GM23338 (cell line): ENCODE data around the gene AK2. TPM values are rescaled to one million over a fixed set of nuclear protein-coding genes. Genes with fewer than 3 reads are reported as not detected.

Experiments used
- ATAC-seq: fragments of 200-7000 bp; cut with Tn5 transposase; 3 replicates; pipeline ENCODE4 v1.9.1; 2020
- DNase-seq: peaks from one replicate; pipeline ENCODE4 v3.0.0-alpha.2; 2015; ENCODE audit warnings: low spot score
- H2AFZ ChIP-seq: fragments of 200-600 bp; sonication (generic); 2 replicates; pipeline ENCODE4 v1.8.0; 2016; ENCODE audit warnings: antibody characterized with exemption, mild to moderate bottlenecking, moderate library complexity
- H3F3A ChIP-seq: fragments of 200-600 bp; sonication (generic); replicated peaks from 2 replicates; pipeline ENCODE4 v1.8.0; 2017; ENCODE audit warnings: antibody characterized with exemption, mixed run types, low read depth
- H3K27ac ChIP-seq: fragments of 200-600 bp; sonication (generic); 2 replicates; pipeline ENCODE4 v1.6.1; 2016; ENCODE audit warnings: low read depth
- H3K27me3 ChIP-seq: fragments of 200-600 bp; sonication (generic); 2 replicates; pipeline ENCODE4 v1.8.0; 2016; ENCODE audit warnings: mild to moderate bottlenecking, mixed run types, moderate library complexity; ENCODE audit not compliant: insufficient read depth
- H3K36me3 ChIP-seq: fragments of 200-600 bp; sonication (generic); 2 replicates; pipeline ENCODE4 v1.8.0; 2016; ENCODE audit warnings: mild to moderate bottlenecking; ENCODE audit not compliant: insufficient read depth
- H3K4me1 ChIP-seq: fragments of 200-600 bp; sonication (generic); 2 replicates; pipeline ENCODE4 v1.8.0; 2016; ENCODE audit warnings: mild to moderate bottlenecking, moderate library complexity; ENCODE audit not compliant: insufficient read depth
- H3K4me2 ChIP-seq: fragments of 200-600 bp; sonication (generic); 2 replicates; pipeline ENCODE4 v1.7.1; 2017; ENCODE audit warnings: mixed run types
- H3K4me3 ChIP-seq: fragments of 200-600 bp; sonication (generic); 2 replicates; pipeline ENCODE4 v1.6.1; 2016; ENCODE audit warnings: mixed run types
- H3K79me2 ChIP-seq: fragments of 200-600 bp; sonication (generic); replicated peaks from 2 replicates; pipeline ENCODE4 v1.8.0; 2017; ENCODE audit warnings: mild to moderate bottlenecking; ENCODE audit not compliant: insufficient read depth
- H3K9me2 ChIP-seq: fragments of 200-600 bp; sonication (generic); 2 replicates; pipeline ENCODE4 v1.8.0; 2017; ENCODE audit not compliant: insufficient read depth
- H4K20me1 ChIP-seq: fragments of 200-600 bp; sonication (generic); replicated peaks from 2 replicates; pipeline ENCODE4 v1.8.0; 2017; ENCODE audit warnings: mild to moderate bottlenecking; ENCODE audit not compliant: insufficient read depth
- H3K27ac Mint-ChIP-seq: 2 replicates; pipeline ENCODE4 v1.8.0; 2020; ENCODE audit warnings: inconsistent platforms, mild to moderate bottlenecking, moderate library complexity, mixed read lengths
- H3K27me3 Mint-ChIP-seq: 3 replicates; pipeline ENCODE4 v1.8.0; 2022; ENCODE audit warnings: low read depth, mild to moderate bottlenecking, moderate library complexity, mixed read lengths, inconsistent platforms; ENCODE audit not compliant: insufficient read depth, poor library complexity
- H3K36me3 Mint-ChIP-seq: 3 replicates; pipeline ENCODE4 v1.8.0; 2021; ENCODE audit warnings: low read depth, mild to moderate bottlenecking, inconsistent platforms, moderate library complexity, mixed read lengths
- H3K4me1 Mint-ChIP-seq: 3 replicates; pipeline ENCODE4 v1.8.0; 2020; ENCODE audit warnings: mild to moderate bottlenecking, inconsistent platforms, mixed read lengths
- H3K4me3 Mint-ChIP-seq: 3 replicates; pipeline ENCODE4 v1.8.0; 2021; ENCODE audit warnings: moderate library complexity, mild to moderate bottlenecking, inconsistent platforms, mixed read lengths
- H3K9me3 Mint-ChIP-seq: 3 replicates; pipeline ENCODE4 v1.8.0; 2020; ENCODE audit warnings: moderate library complexity, mild to moderate bottlenecking, inconsistent platforms, mixed read lengths
- EZH2 ChIP-seq: fragments of 200-600 bp; sonication (generic); IDR thresholded peaks from one replicate; pipeline ENCODE4 v1.8.0; 2017; ENCODE audit warnings: antibody characterized with exemption, mild to moderate bottlenecking, low read depth; ENCODE audit not compliant: unreplicated experiment
- EZH2phosphoT487 ChIP-seq: fragments of 200-600 bp; sonication (generic); IDR thresholded peaks from one replicate; pipeline ENCODE4 v1.8.1; 2018; ENCODE audit warnings: antibody characterized with exemption; ENCODE audit not compliant: unreplicated experiment
- JUNB ChIP-seq: IDR thresholded peaks from one replicate; pipeline ENCODE4 v1.6.1; 2016; ENCODE audit warnings: antibody characterized with exemption; ENCODE audit not compliant: unreplicated experiment
- NANOG ChIP-seq: IDR thresholded peaks from 2 replicates; pipeline ENCODE4 v1.6.1; 2016; ENCODE audit warnings: antibody characterized with exemption, borderline replicate concordance
- POLR2AphosphoS5 ChIP-seq: IDR thresholded peaks from 2 replicates; pipeline ENCODE4 v1.6.1; 2016; ENCODE audit warnings: antibody characterized with exemption, low read depth
- STAT1 ChIP-seq: IDR thresholded peaks from one replicate; pipeline ENCODE4 v1.6.1; 2016; ENCODE audit warnings: antibody characterized with exemption; ENCODE audit not compliant: unreplicated experiment
- ZNF331 ChIP-seq: fragments of 250-450 bp; sonication (Bioruptor Pico); IDR thresholded peaks from 2 replicates; pipeline ENCODE4 v1.5.0; 2020; ENCODE audit warnings: low read depth, mild to moderate bottlenecking, moderate library complexity
- ZNF462 ChIP-seq: fragments of 250-450 bp; sonication (Bioruptor Pico); IDR thresholded peaks from 2 replicates; pipeline ENCODE4 v1.5.0; 2020; ENCODE audit warnings: mild to moderate bottlenecking, moderate library complexity
- polyA plus RNA-seq: library from polyadenylated mRNA; unstranded; fragments of >200 nt; fragmentation: Nextera tagmentation; extraction: Ambion mirVana; gene quantifications from 2 replicates; pipeline ENCODE4 v1.2.1, GENCODE V29; 2016
- total RNA-seq: library from RNA; depleted of rRNA; stranded (reverse); fragments of >200 nt; shearing (Covaris generic); gene quantifications from 2 replicates; pipeline ENCODE4 v1.2.3, GENCODE V29; 2014
- TF ChIP-seq, protein P1 (sequence below): IDR thresholded peaks from one replicate; pipeline ENCODE4 v1.6.1; 2018; ENCODE audit warnings: antibody characterized with exemption; ENCODE audit not compliant: unreplicated experiment
- TF ChIP-seq, protein P2 (sequence below), 2 experiments: fragments of 200-600 bp in 1 of 2; sonication (generic) in 1 of 2; conservative IDR thresholded peaks; 2 replicates each; pipeline versions ENCODE4 v1.5.1 to v1.6.1; 2016 to 2017; ENCODE audit warnings: antibody characterized with exemption in 2 of 2, low read depth in 2 of 2, mild to moderate bottlenecking in 2 of 2, moderate library complexity in 1 of 2

The AK2 gene
- total and polyA plus RNA-seq, 2 experiments from 2014 or later: 125 to 142 TPM

GRCh38 chr1:33002006-33002405 lies 34.7 kb downstream of the AK2 start (continued):
- no peak for TF ChIP-seq ZNF462 (CRISPR knock-in tag)
- no peak for TF ChIP-seq STAT1
- TF ChIP-seq POLR2AphosphoS5: no peak
- no peak for TF ChIP-seq NANOG
- TF ChIP-seq EZH2phosphoT487: no peak

DNA sequence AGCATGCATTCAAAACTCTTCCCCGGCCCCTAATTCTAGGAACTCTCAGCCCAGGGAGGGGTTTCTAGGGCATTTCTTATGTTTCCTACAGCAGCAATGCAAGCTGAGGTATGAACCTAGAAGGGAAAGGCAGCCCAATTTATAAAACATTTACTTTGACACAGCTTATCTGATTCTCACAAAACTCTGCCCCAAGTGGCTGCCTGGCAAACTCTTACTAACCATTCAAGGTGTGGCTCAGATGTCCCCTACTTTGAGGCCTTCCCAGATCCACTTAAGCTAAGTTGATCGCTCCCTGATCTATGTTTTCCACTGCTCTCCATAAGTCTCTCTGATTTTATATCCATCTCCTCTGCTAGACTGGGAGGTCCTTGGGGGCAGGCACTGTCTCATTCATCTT lies 35.4 kb downstream of the AK2 start:
- Histone ChIP-seq H3K27me3 (no peaks in the 10 kb centered on the region), H3K79me2 (no peaks in the 10 kb centered on the region), H3K4me1 (peaks cover 7% of the 10 kb centered on the region), H3F3A (no peaks in the 10 kb centered on the region; the same call in 1 of the 2 replicates), H3K9me2 (no peaks in the 10 kb centered on the region; the same call in 1 of the 2 replicates), H4K20me1 (peaks cover 6% of the 10 kb centered on the region; the same call in 1 of the 2 replicates), H3K4me2 (no peak overlapping the region), H2AFZ (no peak overlapping the region), H3K36me3 (no peaks in the 10 kb centered on the region), H3K27ac (no peak overlapping the region), H3K4me3 (no peak overlapping the region)
- H3K36me3 Mint-ChIP-seq: no peaks in the 10 kb centered on the region
- no peak overlapping the region for H3K4me3 Mint-ChIP-seq
- ATAC-seq: peak; percentile 70
- no peak overlapping the region for H3K27ac Mint-ChIP-seq
- H3K27me3 Mint-ChIP-seq: peaks cover 2% of the 10 kb centered on the region
- no peaks in the 10 kb centered on the region for H3K9me3 Mint-ChIP-seq
- peaks cover 25% of the 10 kb centered on the region for H3K4me1 Mint-ChIP-seq
- TF ChIP-seq, protein P1, sequence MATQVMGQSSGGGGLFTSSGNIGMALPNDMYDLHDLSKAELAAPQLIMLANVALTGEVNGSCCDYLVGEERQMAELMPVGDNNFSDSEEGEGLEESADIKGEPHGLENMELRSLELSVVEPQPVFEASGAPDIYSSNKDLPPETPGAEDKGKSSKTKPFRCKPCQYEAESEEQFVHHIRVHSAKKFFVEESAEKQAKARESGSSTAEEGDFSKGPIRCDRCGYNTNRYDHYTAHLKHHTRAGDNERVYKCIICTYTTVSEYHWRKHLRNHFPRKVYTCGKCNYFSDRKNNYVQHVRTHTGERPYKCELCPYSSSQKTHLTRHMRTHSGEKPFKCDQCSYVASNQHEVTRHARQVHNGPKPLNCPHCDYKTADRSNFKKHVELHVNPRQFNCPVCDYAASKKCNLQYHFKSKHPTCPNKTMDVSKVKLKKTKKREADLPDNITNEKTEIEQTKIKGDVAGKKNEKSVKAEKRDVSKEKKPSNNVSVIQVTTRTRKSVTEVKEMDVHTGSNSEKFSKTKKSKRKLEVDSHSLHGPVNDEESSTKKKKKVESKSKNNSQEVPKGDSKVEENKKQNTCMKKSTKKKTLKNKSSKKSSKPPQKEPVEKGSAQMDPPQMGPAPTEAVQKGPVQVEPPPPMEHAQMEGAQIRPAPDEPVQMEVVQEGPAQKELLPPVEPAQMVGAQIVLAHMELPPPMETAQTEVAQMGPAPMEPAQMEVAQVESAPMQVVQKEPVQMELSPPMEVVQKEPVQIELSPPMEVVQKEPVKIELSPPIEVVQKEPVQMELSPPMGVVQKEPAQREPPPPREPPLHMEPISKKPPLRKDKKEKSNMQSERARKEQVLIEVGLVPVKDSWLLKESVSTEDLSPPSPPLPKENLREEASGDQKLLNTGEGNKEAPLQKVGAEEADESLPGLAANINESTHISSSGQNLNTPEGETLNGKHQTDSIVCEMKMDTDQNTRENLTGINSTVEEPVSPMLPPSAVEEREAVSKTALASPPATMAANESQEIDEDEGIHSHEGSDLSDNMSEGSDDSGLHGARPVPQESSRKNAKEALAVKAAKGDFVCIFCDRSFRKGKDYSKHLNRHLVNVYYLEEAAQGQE: no peak
- TF ChIP-seq EZH2phosphoT487 (no peak), ZNF331 (CRISPR knock-in tag) (no peak), EZH2 (no peak), JUNB (no peak)
- TF ChIP-seq, protein P2, sequence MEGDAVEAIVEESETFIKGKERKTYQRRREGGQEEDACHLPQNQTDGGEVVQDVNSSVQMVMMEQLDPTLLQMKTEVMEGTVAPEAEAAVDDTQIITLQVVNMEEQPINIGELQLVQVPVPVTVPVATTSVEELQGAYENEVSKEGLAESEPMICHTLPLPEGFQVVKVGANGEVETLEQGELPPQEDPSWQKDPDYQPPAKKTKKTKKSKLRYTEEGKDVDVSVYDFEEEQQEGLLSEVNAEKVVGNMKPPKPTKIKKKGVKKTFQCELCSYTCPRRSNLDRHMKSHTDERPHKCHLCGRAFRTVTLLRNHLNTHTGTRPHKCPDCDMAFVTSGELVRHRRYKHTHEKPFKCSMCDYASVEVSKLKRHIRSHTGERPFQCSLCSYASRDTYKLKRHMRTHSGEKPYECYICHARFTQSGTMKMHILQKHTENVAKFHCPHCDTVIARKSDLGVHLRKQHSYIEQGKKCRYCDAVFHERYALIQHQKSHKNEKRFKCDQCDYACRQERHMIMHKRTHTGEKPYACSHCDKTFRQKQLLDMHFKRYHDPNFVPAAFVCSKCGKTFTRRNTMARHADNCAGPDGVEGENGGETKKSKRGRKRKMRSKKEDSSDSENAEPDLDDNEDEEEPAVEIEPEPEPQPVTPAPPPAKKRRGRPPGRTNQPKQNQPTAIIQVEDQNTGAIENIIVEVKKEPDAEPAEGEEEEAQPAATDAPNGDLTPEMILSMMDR (conservative IDR thresholded peaks at IDR 0.05; ENCODE audit: low read depth in 2 of 2): peak; percentile 45 to 50
- DNase-seq: peak; percentile 66
